HS-27A (cell line): ENCODE results near the gene CXCL10.
"Not testable (repeated sequence)": the region's sequence is repeated elsewhere in the genome, so short reads cannot be mapped to it uniquely, and the experiment has no call there.

ENCODE experiments used
- DNase-seq: peaks from one replicate; pipeline ENCODE4 v3.0.0-alpha.2; 2012; ENCODE audit warnings: low read depth, missing footprints

CXCL10 gene

GRCh38 chr4:76028350-76028765, 5.1 kb upstream of the CXCL10 start:
- DNase-seq = no peak

DNA sequence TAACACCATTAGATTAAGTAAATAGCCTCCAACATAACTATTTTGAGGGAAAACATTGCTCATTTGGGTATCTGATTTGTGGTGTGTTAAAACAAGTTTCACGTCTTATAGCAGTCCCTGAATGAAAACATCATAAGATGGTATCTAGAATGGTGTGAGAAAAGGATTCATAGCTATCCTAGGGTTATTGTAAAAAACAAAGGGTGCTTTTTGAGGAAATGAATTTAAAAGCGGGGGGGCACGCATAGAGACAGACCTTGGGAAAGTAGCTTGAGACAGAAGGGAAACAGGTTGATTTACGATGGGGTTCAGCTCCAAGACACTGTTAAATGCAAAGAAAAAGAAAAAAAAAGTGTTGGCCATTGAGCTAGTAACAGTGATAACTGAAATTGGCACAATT, 768 bp upstream of the CXCL10 start:
- DNase-seq = no peak

DNA sequence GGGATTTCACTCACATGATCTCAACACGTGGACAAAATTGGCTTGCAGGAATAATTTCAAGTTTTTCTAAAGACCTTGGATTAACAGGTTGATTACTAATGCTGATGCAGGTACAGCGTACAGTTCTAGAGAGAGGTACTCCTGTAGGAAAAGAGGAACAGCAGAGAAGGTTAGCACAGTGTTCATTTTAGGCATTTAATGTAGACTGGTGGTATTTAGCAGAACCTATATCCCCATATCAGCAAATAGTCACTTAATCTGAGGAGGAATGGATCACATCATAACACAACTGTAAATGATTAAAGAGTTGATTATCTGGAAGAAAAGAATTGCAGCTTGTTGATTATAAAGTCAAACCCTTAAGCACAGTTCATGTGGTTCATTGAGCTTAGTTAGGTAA, 620 bp downstream of the CXCL10 start:
- DNase-seq = no peak

GRCh38 chr4:76022031-76022430, 1.3 kb downstream of the CXCL10 start:
- no peak for DNase-seq

GRCh38 chr4:76017056-76017686, 6.1 kb downstream of the CXCL10 start:
- DNase-seq = no peak

GRCh38 chr4:76016393-76016792, 6.9 kb downstream of the CXCL10 start:
- DNase-seq = no peak

GRCh38 chr4:76013540-76013939, 9.8 kb downstream of the CXCL10 start:
- DNase-seq = no peak

DNA sequence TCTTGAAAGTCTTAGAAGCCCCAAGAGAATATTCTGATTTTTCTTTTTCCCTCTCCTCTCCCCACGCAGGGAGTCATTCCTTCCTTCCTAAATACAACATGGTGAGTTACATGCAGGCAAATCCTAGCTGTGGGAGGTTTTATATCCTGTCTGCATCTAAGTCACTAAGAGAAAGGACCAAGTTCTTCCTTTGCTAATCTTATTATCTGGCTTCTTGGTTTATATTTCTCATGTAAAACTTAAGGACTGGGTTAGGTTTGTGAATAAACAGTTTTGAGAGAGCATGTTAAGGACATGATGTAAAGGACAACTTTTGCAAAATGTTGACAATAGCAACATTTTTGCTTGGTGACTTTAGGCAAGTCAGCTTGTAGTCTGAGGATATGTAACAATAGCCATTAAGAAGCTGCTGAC, 10.9 kb downstream of the CXCL10 start:
- no peak for DNase-seq

DNA sequence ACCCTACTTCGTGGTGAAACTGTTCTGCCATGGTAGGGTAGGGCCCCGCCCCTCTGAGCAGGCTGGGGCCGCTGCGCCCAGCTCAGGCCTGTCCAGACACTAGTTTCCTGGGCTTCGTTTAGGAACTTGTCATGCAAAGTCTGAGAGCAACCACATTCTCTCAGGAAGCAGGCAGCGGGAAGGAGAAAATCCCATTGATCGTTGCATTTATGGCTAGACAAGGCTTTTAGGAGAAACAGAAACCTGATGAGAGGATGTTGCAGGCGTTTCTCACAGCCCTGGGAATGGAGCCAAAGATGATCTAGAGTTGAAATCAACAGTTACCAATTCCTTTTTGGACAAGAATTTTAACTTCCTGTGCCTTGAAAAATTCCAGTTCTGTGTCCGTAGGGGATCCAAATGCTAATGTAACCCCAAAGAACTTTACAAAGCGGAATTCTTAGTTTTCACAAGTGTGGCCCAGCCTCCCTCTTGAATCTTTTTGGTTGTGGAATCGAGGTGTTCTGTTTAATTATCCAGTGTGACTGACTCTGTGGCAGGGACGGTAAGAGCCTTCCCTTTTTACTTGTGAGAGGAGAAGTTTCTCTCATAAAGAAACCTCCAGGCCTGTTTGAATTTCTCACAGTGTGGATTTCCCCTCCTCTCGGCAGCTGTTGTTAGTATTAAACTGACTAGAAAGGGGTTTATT, 11.5 kb downstream of the CXCL10 start:
- no peak for DNase-seq

- DNase-seq = no peak
Observed at GRCh38 chr4:76011018-76011670, 12.2 kb downstream of the CXCL10 start.

- DNase-seq = no peak
Observed at GRCh38 chr4:76010576-76010975, 12.7 kb downstream of the CXCL10 start.

- DNase-seq = no peak
Observed at GRCh38 chr4:76009311-76009710, 14.0 kb downstream of the CXCL10 start.

DNA sequence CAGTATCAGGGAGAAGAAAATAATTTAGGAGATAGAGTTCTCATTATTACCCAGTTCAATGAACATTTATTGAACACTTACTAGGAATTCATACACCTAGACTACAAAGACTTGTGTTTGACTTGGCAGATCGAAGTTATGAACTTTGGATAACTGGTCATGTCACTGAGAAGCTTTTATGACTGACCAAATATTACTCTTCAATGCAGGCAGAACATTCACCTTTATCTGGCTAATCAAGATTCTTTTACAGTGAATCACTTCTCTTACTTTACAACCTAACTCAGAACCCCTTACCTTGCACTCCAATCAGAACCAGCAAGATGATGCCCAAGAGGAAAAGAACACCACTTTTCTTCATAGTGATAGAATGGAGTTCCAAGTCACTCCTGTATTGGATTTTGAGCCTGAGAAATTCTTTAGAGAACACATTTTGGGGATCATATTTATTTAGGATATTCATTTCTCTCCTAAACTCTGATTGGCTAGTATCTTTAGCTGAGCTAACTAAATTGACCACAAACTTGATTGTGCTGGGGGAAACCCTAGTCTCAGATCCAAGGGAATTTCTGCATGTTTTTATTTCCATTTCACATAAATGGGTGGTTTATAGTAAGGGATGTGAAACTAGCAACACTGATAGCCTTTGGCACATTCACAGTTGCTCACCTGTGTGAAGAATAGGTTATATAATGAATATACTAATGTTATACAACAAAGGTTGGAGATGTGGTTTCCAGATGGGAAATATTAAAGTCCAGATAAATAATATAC, 16.0 kb downstream of the CXCL10 start, which contains the start of gene CXCL9:
Gene CXCL9 (minus strand): TSS at position 421 of the 774 bp plus-strand sequence. CDS start 60 bp downstream, at position 361.
- DNase-seq = no peak

GRCh38 chr4:76003620-76004019, 19.7 kb downstream of the CXCL10 start:
- DNase-seq = no peak

DNA sequence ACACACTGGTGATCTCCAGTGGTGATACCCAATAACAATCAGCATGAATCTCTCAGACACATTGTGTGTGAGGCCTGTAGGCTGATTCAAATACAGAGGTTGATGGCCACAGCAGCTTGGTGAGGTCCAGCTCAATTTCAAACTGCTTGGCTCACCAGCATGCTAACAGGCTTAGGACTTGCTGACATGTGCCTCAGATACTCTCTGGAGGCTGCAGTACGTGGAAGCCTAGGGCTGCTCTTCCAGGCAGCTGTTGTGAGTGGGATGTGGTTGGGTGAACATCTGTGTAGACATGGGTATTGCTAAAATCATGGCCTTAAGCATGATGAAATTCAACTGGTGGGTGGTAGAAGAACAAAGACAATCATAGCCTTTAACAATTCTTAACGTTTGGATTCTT, 20.3 kb downstream of the CXCL10 start:
- DNase-seq = no peak

- no peak for DNase-seq
Observed at GRCh38 chr4:76002176-76002575, 21.1 kb downstream of the CXCL10 start.

- no peak for DNase-seq
Observed at GRCh38 chr4:76001700-76002099, 21.6 kb downstream of the CXCL10 start.

DNA sequence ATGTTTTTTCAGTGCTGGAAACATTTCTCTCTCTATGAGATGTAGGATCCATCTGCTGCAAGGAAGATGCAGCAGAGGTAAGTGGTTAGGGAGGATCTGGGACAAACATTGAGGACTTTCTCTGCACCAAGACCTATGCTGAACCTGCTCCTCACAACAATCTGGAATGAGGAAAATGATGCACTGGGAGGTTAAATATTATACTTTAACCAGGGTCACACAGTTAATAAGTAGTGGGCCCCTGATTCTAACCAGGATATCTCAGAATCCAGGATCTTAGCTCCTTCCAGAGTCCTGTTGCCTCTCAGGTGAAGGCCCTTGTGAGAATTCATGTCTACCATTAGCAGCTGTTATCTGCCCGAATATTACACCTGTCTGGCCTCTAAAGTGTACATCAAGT, 23.0 kb downstream of the CXCL10 start:
- no peak for DNase-seq

DNA sequence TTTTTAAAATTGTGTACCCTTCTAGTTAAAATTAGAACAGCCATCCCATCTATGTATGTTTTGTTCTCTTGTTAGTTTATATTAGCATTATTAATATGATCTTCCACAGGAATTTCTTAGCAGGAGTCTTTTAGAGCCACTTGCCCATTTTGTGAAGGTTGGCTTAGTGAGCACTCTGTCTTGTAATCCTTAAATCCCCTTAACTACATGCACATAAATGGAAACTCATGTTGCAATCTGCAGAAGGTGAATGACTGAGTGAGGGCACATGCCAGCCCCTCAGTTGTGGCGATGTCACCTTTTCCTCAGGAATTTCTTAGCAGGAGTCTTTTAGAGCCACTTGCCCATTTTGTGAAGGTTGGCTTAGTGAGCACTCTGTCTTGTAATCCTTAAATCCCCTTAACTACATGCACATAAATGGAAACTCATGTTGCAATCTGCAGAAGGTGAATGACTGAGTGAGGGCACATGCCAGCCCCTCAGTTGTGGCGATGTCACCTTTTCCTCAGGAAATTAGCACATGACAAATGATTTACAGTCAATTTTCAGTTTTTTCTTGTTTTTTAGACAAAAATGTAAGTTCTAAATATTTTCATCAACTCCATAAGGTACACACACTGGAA, 24.7 kb downstream of the CXCL10 start:
- not testable (repeated sequence) for DNase-seq

- DNase-seq = no peak
Observed at GRCh38 chr4:75997946-75998345, 25.4 kb downstream of the CXCL10 start.

- DNase-seq = no peak
Observed at GRCh38 chr4:75997081-75997480, 26.2 kb downstream of the CXCL10 start.

DNA sequence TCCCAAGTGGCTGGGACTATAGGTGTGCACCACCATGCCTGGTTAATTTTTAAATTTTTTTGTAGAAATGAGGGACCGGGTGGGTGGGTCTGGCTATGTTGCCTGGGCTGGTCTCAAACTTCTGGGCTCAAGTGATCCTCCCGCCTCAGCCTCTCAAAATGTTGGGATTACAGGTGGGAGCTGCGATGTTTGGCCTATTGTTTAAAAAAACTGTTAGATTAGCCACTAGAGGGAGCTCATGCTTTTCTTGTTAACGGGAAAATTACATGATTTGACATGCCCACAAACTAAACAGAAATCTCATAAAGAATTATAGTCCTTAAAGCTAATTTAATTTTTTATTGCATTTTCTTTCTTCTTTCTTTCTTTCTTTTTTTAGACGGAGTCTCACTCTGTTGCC, 27.6 kb downstream of the CXCL10 start:
- DNase-seq = no peak
